CD14-positive monocyte (primary cell): Measurements from ENCODE around the gene MYOM1. TPM values are rescaled to one million over a fixed set of nuclear protein-coding genes. Genes with fewer than 3 reads are reported as not detected.

ENCODE experiments used
- polyA plus RNA-seq, 3 donors: library from polyadenylated mRNA; depleted of rRNA in 1 of 3; unstranded in 2 of 3; stranded (reverse) in 1 of 3; fragments of 300-500 nt in 2 of 3; fragments of >200 nt in 1 of 3; fragmentation: Illumina TruSeq in 2 of 3; gene quantifications; 1 replicate in 2 of 3; 2 replicates in 1 of 3; pipeline ENCODE4 v1.2.3, GENCODE V29; 2012 to 2021
- small RNA-seq: library from RNA; depleted of rRNA; stranded (forward); fragments of <200 nt; gene quantifications from one replicate; pipeline ENCODE3, GENCODE V24; 2012; ENCODE audit warnings: low read depth; ENCODE audit not compliant: insufficient read length

Gene MYOM1
- polyA plus RNA-seq, 3 donors, result 0.05 to 0.95 (median 0.22) TPM

Small RNA genes within 50 kb of the gene (small RNA-seq; reads per million reads assigned to genes)
- gene RF00156 (not detected), gene RNU7-25P (not detected)

Other genes starting within 250 kb of the MYOM1 start
- 10 to 100 TPM in 2 of 3 donors, 1 to 10 TPM in 1; 9.3 to 16.3 (median 10.3) TPM for gene LPIN2, start 206.8 kb downstream of the MYOM1 start, polyA plus RNA-seq
- 1,000 to 10,000 TPM in 2 of 3 donors, 100 to 1,000 TPM in 1; 469 to 1,360 (median 1,139) TPM for gene MYL12A, start 27.8 kb upstream of the MYOM1 start, polyA plus RNA-seq
- 100 to 1,000 TPM; 295 to 814 (median 727) TPM for gene MYL12B, start 42.2 kb upstream of the MYOM1 start, polyA plus RNA-seq
- gene TGIF1, start 230.2 kb upstream of the MYOM1 start, polyA plus RNA-seq, result 100 to 1,000 TPM in 1 of 3 donors, 10 to 100 TPM in 2; 32.2 to 109 (median 39.8) TPM